ENCODE results near the gene ENOX1.

GRCh38 chr13:43408274-43408673, 378.5 kb downstream of the ENOX1 start:
- TF ChIP-seq, protein P1, sequence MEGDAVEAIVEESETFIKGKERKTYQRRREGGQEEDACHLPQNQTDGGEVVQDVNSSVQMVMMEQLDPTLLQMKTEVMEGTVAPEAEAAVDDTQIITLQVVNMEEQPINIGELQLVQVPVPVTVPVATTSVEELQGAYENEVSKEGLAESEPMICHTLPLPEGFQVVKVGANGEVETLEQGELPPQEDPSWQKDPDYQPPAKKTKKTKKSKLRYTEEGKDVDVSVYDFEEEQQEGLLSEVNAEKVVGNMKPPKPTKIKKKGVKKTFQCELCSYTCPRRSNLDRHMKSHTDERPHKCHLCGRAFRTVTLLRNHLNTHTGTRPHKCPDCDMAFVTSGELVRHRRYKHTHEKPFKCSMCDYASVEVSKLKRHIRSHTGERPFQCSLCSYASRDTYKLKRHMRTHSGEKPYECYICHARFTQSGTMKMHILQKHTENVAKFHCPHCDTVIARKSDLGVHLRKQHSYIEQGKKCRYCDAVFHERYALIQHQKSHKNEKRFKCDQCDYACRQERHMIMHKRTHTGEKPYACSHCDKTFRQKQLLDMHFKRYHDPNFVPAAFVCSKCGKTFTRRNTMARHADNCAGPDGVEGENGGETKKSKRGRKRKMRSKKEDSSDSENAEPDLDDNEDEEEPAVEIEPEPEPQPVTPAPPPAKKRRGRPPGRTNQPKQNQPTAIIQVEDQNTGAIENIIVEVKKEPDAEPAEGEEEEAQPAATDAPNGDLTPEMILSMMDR (IDR thresholded peaks at IDR 0.05), result no peak
- TF ChIP-seq POLR2A (IDR thresholded peaks at IDR 0.05), result no peak
